Motor neuron (in vitro differentiated cells): Measurements from ENCODE around the gene CT45A2. TPM values are rescaled to one million over a fixed set of nuclear protein-coding genes. Genes with fewer than 3 reads are reported as not detected.
"Not testable (repeated sequence)": the region's sequence is repeated elsewhere in the genome, so short reads cannot be mapped to it uniquely, and the experiment has no call there.

Source experiments
- ATAC-seq, 8 experiments: fragments of 200-7000 bp; cut with Tn5 transposase; replicated peaks in 6 of 8; 2 replicates each; pipeline ENCODE4 v1.8.0; 2021; ENCODE audit warnings: mild to moderate bottlenecking in 8 of 8, moderate library complexity in 8 of 8
- H3K27ac ChIP-seq, 2 donors: fragments of 250-450 bp; sonication (Bioruptor Pico); 2 replicates each; pipeline ENCODE4 v1.9.0; 2021; ENCODE audit warnings: antibody characterized with exemption in 2 of 2, mild to moderate bottlenecking in 2 of 2, moderate library complexity in 1 of 2
- H3K4me1 ChIP-seq, 2 donors: fragments of 250-450 bp; sonication (Bioruptor Pico); replicated peaks in 1 of 2; 2 replicates each; pipeline ENCODE4 v1.6.1; 2021; ENCODE audit warnings: antibody characterized with exemption in 2 of 2, mild to moderate bottlenecking in 2 of 2, moderate library complexity in 1 of 2
- H3K4me3 ChIP-seq, 5 donors: fragments of 250-450 bp; sonication (Bioruptor Pico); 2 replicates each; pipeline ENCODE4 v1.9.0; 2021; ENCODE audit warnings: antibody characterized with exemption in 5 of 5, mild to moderate bottlenecking in 5 of 5, moderate library complexity in 4 of 5
- WGBS, 10 experiments: fragments of 450-650 bp; shearing (Covaris generic); methylation state at CpG; one replicate each; pipeline ENCODE4 v1.0.0; 2022; 5-methylcytosine and 5-hydroxymethylcytosine counted together
- in situ Hi-C, 9 experiments: fragments of 400-800 bp; cut with MboI; loops; one replicate each; pipeline ENCODE4 v1.15.0; 2021; ENCODE audit warnings: low sequenced_read_pairs in 9 of 9, low pct_unique_long_range_greater_than_20kb in 2 of 9; ENCODE audit not compliant: unreplicated experiment in 9 of 9
- total RNA-seq, 8 experiments: library from RNA; unstranded; fragments of 300-600 nt; gene quantifications; 2 replicates each; pipeline versions ENCODE4 v1.2.3 to v1.2.4, GENCODE V29; 2022

The CT45A2 gene
- total RNA-seq, result not detected

- ATAC-seq, H3K4me3 ChIP-seq, in situ Hi-C loops, H3K27ac ChIP-seq, H3K4me1 ChIP-seq: not testable (repeated sequence)
- WGBS, 10 experiments, result no CpG with 5 or more reads among the region's 17 CpGs
Measured at GRCh38 chrX:135819912-135820311, at the start of gene CT45A2. TSS of gene CT45A2 (minus strand) at chrX:135820012. CDS start at chrX:135816265, 3,747 bp downstream.

GRCh38 chrX:135854438-135854837, 34.6 kb upstream of the CT45A2 start, which contains the start of gene CT45A8:
TSS of gene CT45A8 (minus strand) at chrX:135854538. CDS start at chrX:135850783, 3,755 bp downstream.
- ATAC-seq, in situ Hi-C loops, H3K27ac ChIP-seq, H3K4me3 ChIP-seq, H3K4me1 ChIP-seq: not testable (repeated sequence)
- WGBS, 10 experiments, result no CpG with 5 or more reads among the region's 17 CpGs

- in situ Hi-C loops, H3K4me1 ChIP-seq, ATAC-seq, H3K27ac ChIP-seq, H3K4me3 ChIP-seq: not testable (repeated sequence)
- no CpG with 5 or more reads among the region's 17 CpGs for WGBS, 10 experiments
Measured at GRCh38 chrX:135837180-135837579, 17.4 kb upstream of the CT45A2 start, which contains the start of gene CT45A7. TSS of gene CT45A7 (minus strand) at chrX:135837280. CDS start at chrX:135833533, 3,747 bp downstream.

GRCh38 chrX:135802687-135803086, 17.1 kb downstream of the CT45A2 start, which contains the start of gene CT45A6:
TSS of gene CT45A6 (minus strand) at chrX:135802787. CDS start at chrX:135798993, 3,794 bp downstream.
- H3K4me3 ChIP-seq, in situ Hi-C loops, H3K27ac ChIP-seq, H3K4me1 ChIP-seq, ATAC-seq: not testable (repeated sequence)
- no CpG with 5 or more reads among the region's 16 CpGs for WGBS, 10 experiments

- H3K4me3 ChIP-seq, H3K4me1 ChIP-seq, in situ Hi-C loops, ATAC-seq, H3K27ac ChIP-seq: not testable (repeated sequence)
- WGBS, 10 experiments, result no CpG with 5 or more reads among the region's 16 CpGs
Measured at GRCh38 chrX:135785403-135785802, 34.4 kb downstream of the CT45A2 start, which contains the start of gene CT45A5. TSS of gene CT45A5 (minus strand) at chrX:135785503. CDS start at chrX:135781729, 3,774 bp downstream.

- H3K4me1 ChIP-seq, H3K4me3 ChIP-seq, ATAC-seq, H3K27ac ChIP-seq, in situ Hi-C loops: not testable (repeated sequence)
- WGBS, 10 experiments, result no CpG with 5 or more reads among the region's 17 CpGs
Measured at GRCh38 chrX:135768091-135768490, 51.7 kb downstream of the CT45A2 start, which contains the start of gene CT45A3. TSS of gene CT45A3 (minus strand) at chrX:135768191. CDS start at chrX:135764444, 3,747 bp downstream.

Other genes with a start within 250 kb of the CT45A2 start
- not detected for gene CT45A1, start 106.4 kb downstream of the CT45A2 start, total RNA-seq
- gene CT45A3, start 51.8 kb downstream of the CT45A2 start, total RNA-seq, result not detected
- under 1 TPM in 1 of 8 experiments, not detected in 7; 0.24 TPM for gene CT45A5, start 34.5 kb downstream of the CT45A2 start, total RNA-seq
- gene CT45A6, start 17.2 kb downstream of the CT45A2 start, total RNA-seq, result not detected
- not detected for gene CT45A7, start 17.3 kb upstream of the CT45A2 start, total RNA-seq
- gene CT45A8, start 34.5 kb upstream of the CT45A2 start, total RNA-seq, result not detected
- gene CT45A9, start 51.8 kb upstream of the CT45A2 start, total RNA-seq, result not detected
- not detected for gene CT45A10, start 73.4 kb upstream of the CT45A2 start, total RNA-seq
- gene SAGE1, start 73.7 kb upstream of the CT45A2 start, total RNA-seq, result not detected
- 10 to 100 TPM; 17.8 to 30.8 (median 23.3) TPM for gene MMGT1, start 154.0 kb upstream of the CT45A2 start, total RNA-seq
- gene SLC9A6, start 165.4 kb upstream of the CT45A2 start, total RNA-seq, result 10 to 100 TPM; 12.0 to 37.0 (median 31.1) TPM